ENCODE data around the gene TNK2.
"Not testable (repeated sequence)": the region's sequence is repeated elsewhere in the genome, so short reads cannot be mapped to it uniquely, and the experiment has no call there.

The TNK2 gene

DNA sequence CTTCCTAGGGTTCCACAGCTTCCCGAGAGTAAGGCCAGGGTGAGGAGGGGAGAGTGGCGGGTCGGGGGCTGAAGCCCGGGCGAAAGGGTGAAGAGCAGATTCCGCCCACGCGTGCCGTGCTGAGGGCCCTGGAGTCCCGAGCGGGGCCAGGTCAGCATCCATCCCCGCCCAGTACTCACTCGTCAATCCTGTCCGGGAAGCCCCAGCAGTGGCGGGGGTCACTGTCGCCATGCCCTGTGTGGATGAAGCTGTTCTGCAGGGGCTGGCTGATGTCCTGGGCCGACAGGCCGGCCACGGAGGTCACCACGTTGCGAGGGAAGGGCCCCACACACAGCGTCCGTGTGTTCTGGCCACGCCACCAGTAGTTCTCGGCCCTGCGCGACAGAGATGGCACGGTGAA lies 36.3 kb downstream of the TNK2 start:
- Histone ChIP-seq H3K4me2 (ENCODE audit: low read length) (no peak overlapping the region), H3K27ac (ENCODE audit: low read depth, low read length, poor library complexity, severe bottlenecking) (no peak overlapping the region), H3F3A (ENCODE audit: insufficient read depth, low read length) (no peaks in the 10 kb centered on the region), H3K4me1 (ENCODE audit: insufficient read depth, low read length, severe bottlenecking) (no peaks in the 10 kb centered on the region), H3K27me3 (ENCODE audit: insufficient read depth, low read length) (no peaks in the 10 kb centered on the region), H4K20me1 (ENCODE audit: insufficient read depth, low read length) (no peaks in the 10 kb centered on the region), H3K4me3 (ENCODE audit: low read depth, low read length, poor library complexity, severe bottlenecking) (no peak overlapping the region), H3K9me2 (ENCODE audit: low read depth, low read length) (no peaks in the 10 kb centered on the region), H3K79me2 (ENCODE audit: insufficient read depth, low read length) (no peaks in the 10 kb centered on the region), H3K36me3 (ENCODE audit: insufficient read depth, low read length) (peaks cover 74% of the 10 kb centered on the region), H3K9ac (ENCODE audit: low read length) (no peak overlapping the region), H3K9me3 (ENCODE audit: low read length) (no peaks in the 10 kb centered on the region), H2AFZ (ENCODE audit: low read length) (no peak overlapping the region)
- TF ChIP-seq, protein P1, sequence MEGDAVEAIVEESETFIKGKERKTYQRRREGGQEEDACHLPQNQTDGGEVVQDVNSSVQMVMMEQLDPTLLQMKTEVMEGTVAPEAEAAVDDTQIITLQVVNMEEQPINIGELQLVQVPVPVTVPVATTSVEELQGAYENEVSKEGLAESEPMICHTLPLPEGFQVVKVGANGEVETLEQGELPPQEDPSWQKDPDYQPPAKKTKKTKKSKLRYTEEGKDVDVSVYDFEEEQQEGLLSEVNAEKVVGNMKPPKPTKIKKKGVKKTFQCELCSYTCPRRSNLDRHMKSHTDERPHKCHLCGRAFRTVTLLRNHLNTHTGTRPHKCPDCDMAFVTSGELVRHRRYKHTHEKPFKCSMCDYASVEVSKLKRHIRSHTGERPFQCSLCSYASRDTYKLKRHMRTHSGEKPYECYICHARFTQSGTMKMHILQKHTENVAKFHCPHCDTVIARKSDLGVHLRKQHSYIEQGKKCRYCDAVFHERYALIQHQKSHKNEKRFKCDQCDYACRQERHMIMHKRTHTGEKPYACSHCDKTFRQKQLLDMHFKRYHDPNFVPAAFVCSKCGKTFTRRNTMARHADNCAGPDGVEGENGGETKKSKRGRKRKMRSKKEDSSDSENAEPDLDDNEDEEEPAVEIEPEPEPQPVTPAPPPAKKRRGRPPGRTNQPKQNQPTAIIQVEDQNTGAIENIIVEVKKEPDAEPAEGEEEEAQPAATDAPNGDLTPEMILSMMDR (IDR thresholded peaks at IDR 0.05; ENCODE audit: low read length) = no peak
- no peak for TF ChIP-seq EZH2 (IDR thresholded peaks at IDR 0.05; ENCODE audit: borderline replicate concordance, low read length)

DNA sequence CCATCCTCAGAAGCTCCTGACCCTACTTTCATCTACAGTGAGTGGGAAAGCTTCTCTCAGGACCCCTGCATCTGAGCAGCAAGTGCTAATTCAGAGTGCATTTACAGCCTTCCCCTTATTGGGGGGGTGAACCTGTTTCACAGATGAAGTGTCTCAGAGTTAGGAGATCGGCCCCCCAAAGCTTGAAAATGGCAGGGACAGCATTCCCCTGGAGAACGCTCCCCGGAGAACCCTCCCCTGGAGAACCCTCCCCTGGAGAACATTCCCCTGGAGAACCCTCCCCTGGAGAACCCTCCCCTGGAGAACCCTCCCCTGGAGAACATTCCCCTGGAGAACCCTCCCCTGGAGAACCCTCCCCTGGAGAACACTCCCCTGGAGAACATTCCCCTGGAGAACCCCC lies 36.7 kb downstream of the TNK2 start:
- not testable (repeated sequence) for H3K4me2 ChIP-seq (ENCODE audit: low read length); H3K9ac ChIP-seq (ENCODE audit: low read length); H3K4me1 ChIP-seq (ENCODE audit: insufficient read depth, low read length, severe bottlenecking); H4K20me1 ChIP-seq (ENCODE audit: insufficient read depth, low read length); H2AFZ ChIP-seq (ENCODE audit: low read length); H3K27me3 ChIP-seq (ENCODE audit: insufficient read depth, low read length); H3K9me2 ChIP-seq (ENCODE audit: low read depth, low read length); H3F3A ChIP-seq (ENCODE audit: insufficient read depth, low read length); H3K9me3 ChIP-seq (ENCODE audit: low read length); H3K4me3 ChIP-seq (ENCODE audit: low read depth, low read length, poor library complexity, severe bottlenecking); H3K27ac ChIP-seq (ENCODE audit: low read depth, low read length, poor library complexity, severe bottlenecking); H3K79me2 ChIP-seq (ENCODE audit: insufficient read depth, low read length)
- peaks cover 74% of the 10 kb centered on the region for H3K36me3 ChIP-seq (ENCODE audit: insufficient read depth, low read length)

DNA sequence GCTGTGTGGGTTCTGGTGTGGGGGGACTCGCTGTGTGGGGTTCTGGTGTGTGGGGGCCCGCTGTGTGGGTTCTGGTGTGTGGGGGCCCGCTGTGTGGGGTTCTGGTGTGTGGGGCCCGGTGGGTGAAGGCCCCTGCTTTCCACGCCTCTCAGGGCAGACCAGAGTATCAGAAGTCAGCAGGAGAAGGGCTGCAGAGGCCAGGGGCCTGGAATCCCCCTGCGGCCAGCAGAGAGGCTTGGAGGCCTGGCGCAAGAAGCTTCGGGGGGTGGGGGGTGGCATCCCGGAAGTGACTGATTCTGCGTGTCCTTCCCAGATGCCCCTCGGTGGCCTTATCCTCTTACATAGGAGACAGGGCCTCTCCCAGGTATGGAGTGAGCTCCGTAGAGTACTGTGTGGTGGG lies 37.4 kb downstream of the TNK2 start:
- Histone ChIP-seq H3K4me1 (ENCODE audit: insufficient read depth, low read length, severe bottlenecking) (no peaks in the 10 kb centered on the region), H3K27ac (ENCODE audit: low read depth, low read length, poor library complexity, severe bottlenecking) (no peak overlapping the region), H3K4me2 (ENCODE audit: low read length) (no peak overlapping the region), H4K20me1 (ENCODE audit: insufficient read depth, low read length) (no peaks in the 10 kb centered on the region), H2AFZ (ENCODE audit: low read length) (no peak overlapping the region), H3K36me3 (ENCODE audit: insufficient read depth, low read length) (peaks cover 72% of the 10 kb centered on the region), H3K9me2 (ENCODE audit: low read depth, low read length) (no peaks in the 10 kb centered on the region), H3K9ac (ENCODE audit: low read length) (no peak overlapping the region), H3K4me3 (ENCODE audit: low read depth, low read length, poor library complexity, severe bottlenecking) (no peak overlapping the region), H3K9me3 (ENCODE audit: low read length) (no peaks in the 10 kb centered on the region), H3F3A (ENCODE audit: insufficient read depth, low read length) (0 out of 2 replicates have a peak, but pooled peaks cover 3% of the 10 kb centered on the region), H3K79me2 (ENCODE audit: insufficient read depth, low read length) (no peaks in the 10 kb centered on the region), H3K27me3 (ENCODE audit: insufficient read depth, low read length) (no peaks in the 10 kb centered on the region)
- TF ChIP-seq EZH2 (IDR thresholded peaks at IDR 0.05; ENCODE audit: borderline replicate concordance, low read length) = no peak
- TF ChIP-seq, protein P1 (IDR thresholded peaks at IDR 0.05; ENCODE audit: low read length) = no peak

DNA sequence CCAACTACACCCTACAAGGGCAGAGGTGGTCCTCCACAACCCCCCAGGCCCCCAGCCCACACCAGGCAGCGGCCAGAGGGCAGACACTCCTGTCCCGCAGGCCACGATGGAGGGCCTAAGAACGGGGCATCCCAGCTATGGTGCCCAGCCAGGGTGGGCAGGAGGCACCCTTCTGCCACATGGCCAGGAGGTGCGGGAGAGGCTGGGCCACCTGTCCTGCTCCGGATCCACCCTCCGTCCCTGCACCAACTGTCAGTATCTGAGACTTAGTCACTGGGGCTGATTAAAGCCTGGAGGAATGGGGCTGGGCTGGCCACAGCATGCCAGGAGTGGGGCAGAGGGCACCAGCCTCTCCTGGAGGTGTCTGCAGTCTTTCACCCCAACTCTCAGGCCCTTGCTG lies 37.9 kb downstream of the TNK2 start:
- no peak overlapping the region for H3K4me3 ChIP-seq (ENCODE audit: low read depth, low read length, poor library complexity, severe bottlenecking)
- no peak overlapping the region for H3K27ac ChIP-seq (ENCODE audit: low read depth, low read length, poor library complexity, severe bottlenecking)
- H3K27me3 ChIP-seq (ENCODE audit: insufficient read depth, low read length) = no peaks in the 10 kb centered on the region
- no peak overlapping the region for H2AFZ ChIP-seq (ENCODE audit: low read length)
- 0 out of 2 replicates have a peak, but pooled peaks cover 3% of the 10 kb centered on the region for H3F3A ChIP-seq (ENCODE audit: insufficient read depth, low read length)
- no peaks in the 10 kb centered on the region for H4K20me1 ChIP-seq (ENCODE audit: insufficient read depth, low read length)
- no peak for TF ChIP-seq EZH2 (IDR thresholded peaks at IDR 0.05; ENCODE audit: borderline replicate concordance, low read length)
- TF ChIP-seq, protein P1 (IDR thresholded peaks at IDR 0.05; ENCODE audit: low read length) = no peak
- H3K9me3 ChIP-seq (ENCODE audit: low read length) = no peaks in the 10 kb centered on the region
- no peak overlapping the region for H3K9ac ChIP-seq (ENCODE audit: low read length)
- no peaks in the 10 kb centered on the region for H3K9me2 ChIP-seq (ENCODE audit: low read depth, low read length)
- no peaks in the 10 kb centered on the region for H3K79me2 ChIP-seq (ENCODE audit: insufficient read depth, low read length)
- H3K36me3 ChIP-seq (ENCODE audit: insufficient read depth, low read length) = peaks cover 71% of the 10 kb centered on the region
- no peaks in the 10 kb centered on the region for H3K4me1 ChIP-seq (ENCODE audit: insufficient read depth, low read length, severe bottlenecking)
- H3K4me2 ChIP-seq (ENCODE audit: low read length) = no peak overlapping the region
